Tibial nerve (tissue), 4 donors: ENCODE data around the gene CHAMP1. TPM values are rescaled to one million over a fixed set of nuclear protein-coding genes. Genes with fewer than 3 reads are reported as not detected.
"Not testable (repeated sequence)": the region's sequence is repeated elsewhere in the genome, so short reads cannot be mapped to it uniquely, and the experiment has no call there.

Experiments
- DNase-seq, 2 donors: peaks; one replicate each; pipeline ENCODE4 v3.0.0-alpha.2; 2019; ENCODE audit warnings: low spot score in 2 of 2
- H3K27ac ChIP-seq, 4 donors: fragments of 200-600 bp; sonication (generic) in 3 of 4; one replicate each; pipeline ENCODE4 v1.5.1; 2017 to 2019; ENCODE audit warnings: mild to moderate bottlenecking in 1 of 4
- H3K27me3 ChIP-seq, 2 donors: fragments of 200-600 bp; sonication (generic) in 1 of 2; one replicate each; pipeline versions ENCODE4 v1.5.1 to v1.6.0; 2017 to 2019
- H3K36me3 ChIP-seq, 3 donors: fragments of 200-600 bp; sonication (generic); one replicate each; pipeline ENCODE4 v1.5.1; 2018 to 2019
- H3K4me1 ChIP-seq, 4 donors: fragments of 200-600 bp; sonication (generic) in 3 of 4; one replicate each; pipeline ENCODE4 v1.5.1; 2017 to 2019
- H3K4me3 ChIP-seq, 4 donors: fragments of 200-600 bp; sonication (generic) in 3 of 4; one replicate each; pipeline ENCODE4 v1.5.1; 2017 to 2019; ENCODE audit warnings: mild to moderate bottlenecking in 1 of 4, moderate library complexity in 1 of 4
- H3K9me3 ChIP-seq, 4 donors: fragments of 200-600 bp; sonication (generic) in 3 of 4; one replicate each; pipeline ENCODE4 v1.5.1; 2017 to 2019
- EP300 ChIP-seq, 2 donors: sonication (generic); formaldehyde crosslinking; IDR thresholded peaks; one replicate each; pipeline ENCODE4 v1.6.1; 2017; ENCODE audit warnings: antibody characterized with exemption in 2 of 2, mild to moderate bottlenecking in 1 of 2
- POLR2A ChIP-seq, 2 donors: fragments of 450-650 bp; IDR thresholded peaks; one replicate each; pipeline ENCODE4 v1.6.1; 2017; ENCODE audit warnings: antibody characterized with exemption in 2 of 2, mild to moderate bottlenecking in 2 of 2, moderate library complexity in 2 of 2
- WGBS, 2 donors: methylation state at CpG; one replicate each; pipeline ENCODE4 v1.1.5; 2018; 5-methylcytosine and 5-hydroxymethylcytosine counted together
- total RNA-seq, 4 donors: library from RNA; depleted of rRNA; stranded (reverse); fragments of >200 nt; gene quantifications; one replicate each; pipeline ENCODE4 v1.1.0, GENCODE V29; 2016
- TF ChIP-seq, protein P1 (sequence below), 5 experiments: fragments of 200-600 bp in 3 of 5; fragments of 450-650 bp in 2 of 5; sonication (generic) in 3 of 5; IDR thresholded peaks; one replicate each; pipeline ENCODE4 v1.5.1; 2016 to 2019; ENCODE audit warnings: antibody characterized with exemption in 5 of 5, mild to moderate bottlenecking in 3 of 5, moderate library complexity in 2 of 5

The CHAMP1 gene
- total RNA-seq, 4 donors from 2014 or later: 19.6 to 42.3 (median 31.4) TPM

DNA sequence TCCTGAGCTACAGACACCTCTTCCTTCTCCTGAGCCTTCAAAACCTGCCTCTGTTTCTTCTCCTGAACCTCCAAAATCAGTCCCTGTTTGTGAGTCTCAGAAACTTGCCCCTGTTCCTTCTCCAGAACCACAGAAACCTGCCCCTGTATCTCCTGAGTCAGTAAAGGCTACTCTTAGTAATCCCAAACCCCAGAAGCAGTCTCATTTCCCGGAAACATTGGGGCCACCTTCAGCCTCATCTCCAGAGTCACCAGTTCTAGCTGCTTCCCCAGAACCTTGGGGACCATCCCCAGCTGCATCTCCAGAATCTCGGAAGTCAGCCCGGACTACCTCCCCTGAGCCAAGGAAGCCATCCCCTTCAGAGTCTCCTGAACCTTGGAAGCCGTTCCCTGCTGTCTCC, 10.0 kb downstream of the CHAMP1 start:
- no peak for DNase-seq
- Histone ChIP-seq H3K27me3 (no peaks in the 10 kb centered on the region), H3K36me3 (peaks cover 0 to 74% (median 6%) of the 10 kb centered on the region in 3 donors), H3K9me3 (no peaks in the 10 kb centered on the region), H3K27ac (no peak overlapping the region), H3K4me1 (peaks cover 0 to 17% (median 2%) of the 10 kb centered on the region in 4 donors), H3K4me3 (no peak overlapping the region)
- TF ChIP-seq POLR2A (IDR thresholded peaks at IDR 0.05) (no peak), EP300 (IDR thresholded peaks at IDR 0.05) (no peak)
- TF ChIP-seq, protein P1, sequence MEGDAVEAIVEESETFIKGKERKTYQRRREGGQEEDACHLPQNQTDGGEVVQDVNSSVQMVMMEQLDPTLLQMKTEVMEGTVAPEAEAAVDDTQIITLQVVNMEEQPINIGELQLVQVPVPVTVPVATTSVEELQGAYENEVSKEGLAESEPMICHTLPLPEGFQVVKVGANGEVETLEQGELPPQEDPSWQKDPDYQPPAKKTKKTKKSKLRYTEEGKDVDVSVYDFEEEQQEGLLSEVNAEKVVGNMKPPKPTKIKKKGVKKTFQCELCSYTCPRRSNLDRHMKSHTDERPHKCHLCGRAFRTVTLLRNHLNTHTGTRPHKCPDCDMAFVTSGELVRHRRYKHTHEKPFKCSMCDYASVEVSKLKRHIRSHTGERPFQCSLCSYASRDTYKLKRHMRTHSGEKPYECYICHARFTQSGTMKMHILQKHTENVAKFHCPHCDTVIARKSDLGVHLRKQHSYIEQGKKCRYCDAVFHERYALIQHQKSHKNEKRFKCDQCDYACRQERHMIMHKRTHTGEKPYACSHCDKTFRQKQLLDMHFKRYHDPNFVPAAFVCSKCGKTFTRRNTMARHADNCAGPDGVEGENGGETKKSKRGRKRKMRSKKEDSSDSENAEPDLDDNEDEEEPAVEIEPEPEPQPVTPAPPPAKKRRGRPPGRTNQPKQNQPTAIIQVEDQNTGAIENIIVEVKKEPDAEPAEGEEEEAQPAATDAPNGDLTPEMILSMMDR (IDR thresholded peaks at IDR 0.05): no peak
- 90 to 93% methylated on average over 4 of the region's 4 CpGs for WGBS, 2 donors

DNA sequence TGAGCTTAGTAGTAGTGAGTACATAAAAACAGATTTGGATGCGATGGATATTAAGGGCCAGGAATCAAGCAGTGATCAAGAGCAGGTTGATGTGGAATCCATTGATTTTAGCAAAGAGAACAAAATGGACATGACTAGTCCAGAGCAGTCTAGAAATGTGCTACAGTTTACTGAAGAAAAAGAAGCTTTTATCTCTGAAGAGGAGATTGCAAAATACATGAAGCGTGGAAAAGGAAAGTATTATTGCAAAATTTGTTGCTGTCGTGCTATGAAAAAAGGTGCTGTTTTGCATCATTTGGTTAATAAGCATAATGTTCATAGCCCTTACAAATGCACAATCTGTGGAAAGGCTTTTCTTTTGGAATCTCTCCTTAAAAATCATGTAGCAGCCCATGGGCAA, 11.4 kb downstream of the CHAMP1 start:
- peaks cover 0 to 78% (median 6%) of the 10 kb centered on the region in 3 donors for H3K36me3 ChIP-seq
- WGBS, 2 donors: 83 to 88% methylated on average over 3 of the region's 3 CpGs
- TF ChIP-seq, protein P1 (IDR thresholded peaks at IDR 0.05): no peak
- TF ChIP-seq EP300 (IDR thresholded peaks at IDR 0.05) (no peak), POLR2A (IDR thresholded peaks at IDR 0.05) (no peak)

DNA sequence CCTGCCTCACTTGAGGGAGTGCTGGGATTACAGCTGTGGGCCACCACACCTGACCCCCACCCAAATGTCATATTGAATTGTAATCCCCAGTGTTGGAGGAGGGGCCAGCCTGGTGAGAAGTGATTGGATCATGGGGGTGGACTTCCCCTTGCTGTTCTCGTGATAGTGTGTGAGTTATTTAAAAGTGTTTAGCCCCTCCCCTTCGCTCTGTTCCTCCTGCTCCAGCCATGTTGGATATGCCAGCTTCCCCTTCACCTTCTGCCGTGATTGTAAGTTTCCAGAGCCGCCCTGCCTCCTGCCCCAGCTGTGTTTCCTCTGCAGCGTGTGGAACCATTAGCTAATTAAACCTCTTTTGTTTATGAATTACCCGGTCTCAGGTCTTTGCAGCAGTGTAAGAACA, 13.7 kb downstream of the CHAMP1 start:
- 78 to 83% methylated on average over 6 of the region's 6 CpGs for WGBS, 2 donors
- H3K4me1 ChIP-seq: peaks cover 0 to 6% (median 0%) of the 10 kb centered on the region in 4 donors
- no peaks in the 10 kb centered on the region for H3K27me3 ChIP-seq
- no peak for DNase-seq
- peaks cover 0 to 60% (median 6%) of the 10 kb centered on the region in 3 donors for H3K36me3 ChIP-seq
- no peaks in the 10 kb centered on the region for H3K9me3 ChIP-seq
- TF ChIP-seq POLR2A (IDR thresholded peaks at IDR 0.05): no peak
- TF ChIP-seq, protein P1 (IDR thresholded peaks at IDR 0.05): no peak
- TF ChIP-seq EP300 (IDR thresholded peaks at IDR 0.05): no peak
- no peak overlapping the region for H3K27ac ChIP-seq
- H3K4me3 ChIP-seq: no peak overlapping the region

More for the DNA sequence above, 11.4 kb downstream of the CHAMP1 start:
- no peak overlapping the region for H3K4me3 ChIP-seq
- no peak overlapping the region for H3K27ac ChIP-seq
- peaks cover 0 to 6% (median 0%) of the 10 kb centered on the region in 4 donors for H3K4me1 ChIP-seq
- no peak for DNase-seq
- H3K27me3 ChIP-seq: no peaks in the 10 kb centered on the region
- H3K9me3 ChIP-seq: no peaks in the 10 kb centered on the region

DNA sequence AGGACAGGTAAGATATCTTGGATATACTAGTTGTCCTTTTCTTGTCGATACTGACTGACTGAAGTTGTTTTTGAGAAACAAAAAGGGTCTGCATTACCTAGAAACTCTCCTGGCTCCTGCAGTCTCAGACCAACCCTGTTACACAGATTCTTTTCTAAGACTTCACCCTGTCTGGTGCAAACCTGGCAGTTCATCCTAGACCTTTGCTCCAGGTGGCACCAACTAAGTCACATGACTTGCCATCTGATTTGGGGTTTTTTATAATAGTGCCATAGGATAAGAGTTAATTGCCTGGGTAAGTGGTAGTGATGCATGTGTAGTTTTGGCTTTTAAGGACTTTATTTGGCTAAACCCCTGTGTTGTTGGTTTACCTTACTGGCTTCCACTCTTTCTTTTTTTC, 14.3 kb downstream of the CHAMP1 start:
- WGBS, 2 donors: 96 to 100% methylated on average over 1 of the region's 1 CpG
- no peak for DNase-seq
- H3K4me1 ChIP-seq: peaks cover 0 to 6% (median 0%) of the 10 kb centered on the region in 4 donors
- no peaks in the 10 kb centered on the region for H3K9me3 ChIP-seq
- no peak overlapping the region for H3K27ac ChIP-seq
- H3K27me3 ChIP-seq: no peaks in the 10 kb centered on the region
- H3K36me3 ChIP-seq: peaks cover 0 to 54% (median 6%) of the 10 kb centered on the region in 3 donors
- TF ChIP-seq EP300 (IDR thresholded peaks at IDR 0.05) (no peak), POLR2A (IDR thresholded peaks at IDR 0.05) (no peak)
- TF ChIP-seq, protein P1 (IDR thresholded peaks at IDR 0.05): no peak
- H3K4me3 ChIP-seq: no peak overlapping the region

DNA sequence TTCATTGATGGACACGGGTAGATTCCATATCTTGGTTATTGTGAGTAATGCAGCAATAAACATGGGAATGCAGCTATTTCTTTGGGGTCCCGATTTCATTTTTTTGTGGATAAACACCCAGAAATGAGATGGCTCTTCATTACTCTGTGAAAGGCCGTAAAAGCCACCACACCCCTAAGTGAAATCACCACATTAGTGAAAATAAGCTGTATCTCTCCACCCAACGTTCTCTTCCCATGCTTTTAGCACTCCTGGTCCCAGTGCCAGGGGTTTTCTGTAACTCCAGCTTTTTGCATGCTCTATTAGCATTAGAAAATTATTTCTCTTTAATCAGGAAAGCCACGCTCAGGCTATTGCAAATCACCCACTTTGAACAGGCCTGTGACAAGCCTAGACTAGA, 15.8 kb downstream of the CHAMP1 start:
- Histone ChIP-seq H3K27me3 (no peaks in the 10 kb centered on the region), H3K36me3 (peaks cover 0 to 39% (median 0%) of the 10 kb centered on the region in 3 donors), H3K4me3 (no peak overlapping the region), H3K4me1 (peaks cover 0 to 6% (median 0%) of the 10 kb centered on the region in 4 donors), H3K27ac (no peak overlapping the region), H3K9me3 (no peaks in the 10 kb centered on the region)
- 84 to 85% methylated on average over 5 of the region's 5 CpGs for WGBS, 2 donors
- no peak for DNase-seq
- TF ChIP-seq, protein P1 (IDR thresholded peaks at IDR 0.05): no peak
- TF ChIP-seq EP300 (IDR thresholded peaks at IDR 0.05) (no peak), POLR2A (IDR thresholded peaks at IDR 0.05) (no peak)

DNA sequence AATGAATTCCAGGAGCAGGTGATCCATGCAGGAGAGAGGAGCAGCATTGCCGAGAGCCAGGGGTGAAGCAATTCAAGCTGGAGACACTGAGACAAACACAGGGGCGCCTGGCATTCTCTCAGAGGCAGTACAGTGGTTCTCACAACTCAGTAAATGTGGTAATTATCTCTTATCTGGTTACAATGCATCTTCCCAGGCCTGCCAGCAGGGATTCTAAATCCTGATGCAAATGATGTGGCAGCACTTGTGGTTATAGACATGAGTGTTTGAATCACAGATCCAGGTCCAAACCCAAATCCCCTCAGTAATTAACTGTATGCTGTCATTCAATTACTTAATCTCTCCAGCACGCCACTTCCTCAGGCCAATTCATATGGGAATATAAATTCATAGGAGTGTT, 19.6 kb downstream of the CHAMP1 start:
- H3K27ac ChIP-seq, H3K4me1 ChIP-seq, DNase-seq, H3K27me3 ChIP-seq, H3K4me3 ChIP-seq, H3K9me3 ChIP-seq: not testable (repeated sequence)
- peaks cover 0 to 11% (median 0%) of the 10 kb centered on the region in 3 donors for H3K36me3 ChIP-seq
- WGBS, 2 donors: 68 to 69% methylated on average over 3 of the region's 3 CpGs
